NCI-H2029 treated with DMSO at 0.1 percent for 48 hours (cell line): ENCODE measurements around the gene LMTK3.
"Not testable (repeated sequence)": the region's sequence is repeated elsewhere in the genome, so short reads cannot be mapped to it uniquely, and the experiment has no call there.

ENCODE experiments used
- DNase-seq: peaks from one replicate; lab custom pipeline; 2025; lab: John Stamatoyannopoulos, UW

The LMTK3 gene

DNA sequence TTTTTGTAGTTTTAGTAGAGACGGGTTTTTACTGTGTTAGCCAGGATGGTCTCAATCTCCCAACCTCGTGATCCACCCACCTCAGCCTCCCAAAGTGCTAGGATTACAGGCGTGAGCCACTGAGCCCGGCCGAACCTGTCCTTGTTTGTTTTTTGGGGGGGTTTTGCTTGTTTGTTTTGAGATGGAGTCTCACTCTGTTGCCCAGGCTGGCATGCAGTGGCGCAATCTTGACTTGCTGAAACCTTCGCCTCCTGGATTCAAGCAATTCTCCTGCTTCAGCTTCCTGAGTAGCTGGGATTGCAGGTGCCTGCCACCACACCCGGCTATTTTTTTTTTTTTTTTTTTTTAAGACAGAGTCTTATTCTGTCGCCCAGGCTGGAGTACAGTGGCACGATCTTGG, 24.9 kb downstream of the LMTK3 start:
- DNase-seq = not testable (repeated sequence)

DNA sequence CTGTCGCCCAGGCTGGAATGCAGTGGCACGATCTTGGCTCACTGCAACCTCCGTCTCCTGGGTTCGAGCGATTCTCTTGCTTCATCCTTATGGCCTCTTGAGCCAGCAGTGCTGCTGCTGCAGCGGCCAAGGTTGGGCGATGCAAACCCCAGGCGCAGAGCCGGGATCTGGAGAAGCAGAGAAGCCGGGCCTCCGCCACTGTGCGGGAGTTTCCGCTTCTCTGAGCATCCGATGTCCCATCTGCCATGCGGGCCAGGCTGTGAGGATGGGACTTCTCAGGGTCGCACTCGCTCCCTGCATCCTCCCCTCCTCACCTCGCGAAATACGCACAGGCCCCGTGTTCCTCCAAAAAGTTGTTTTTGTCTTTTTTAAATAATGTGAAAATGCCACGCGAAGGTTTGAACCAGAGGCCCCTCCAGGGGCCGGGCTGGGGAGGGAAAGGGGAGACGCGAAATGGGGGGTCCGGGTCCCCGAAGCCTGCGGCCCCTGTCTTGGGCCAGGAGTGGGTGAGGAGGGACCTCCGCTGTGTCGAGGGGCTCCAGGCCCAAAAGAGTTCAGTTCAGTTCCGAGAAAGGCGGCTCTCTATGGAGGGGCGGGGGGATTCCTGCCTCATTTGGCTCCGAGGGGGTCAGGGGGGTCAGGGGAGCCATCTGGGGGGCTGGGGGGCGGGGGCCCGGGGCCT, 26.6 kb downstream of the LMTK3 start:
- no peak for DNase-seq

DNA sequence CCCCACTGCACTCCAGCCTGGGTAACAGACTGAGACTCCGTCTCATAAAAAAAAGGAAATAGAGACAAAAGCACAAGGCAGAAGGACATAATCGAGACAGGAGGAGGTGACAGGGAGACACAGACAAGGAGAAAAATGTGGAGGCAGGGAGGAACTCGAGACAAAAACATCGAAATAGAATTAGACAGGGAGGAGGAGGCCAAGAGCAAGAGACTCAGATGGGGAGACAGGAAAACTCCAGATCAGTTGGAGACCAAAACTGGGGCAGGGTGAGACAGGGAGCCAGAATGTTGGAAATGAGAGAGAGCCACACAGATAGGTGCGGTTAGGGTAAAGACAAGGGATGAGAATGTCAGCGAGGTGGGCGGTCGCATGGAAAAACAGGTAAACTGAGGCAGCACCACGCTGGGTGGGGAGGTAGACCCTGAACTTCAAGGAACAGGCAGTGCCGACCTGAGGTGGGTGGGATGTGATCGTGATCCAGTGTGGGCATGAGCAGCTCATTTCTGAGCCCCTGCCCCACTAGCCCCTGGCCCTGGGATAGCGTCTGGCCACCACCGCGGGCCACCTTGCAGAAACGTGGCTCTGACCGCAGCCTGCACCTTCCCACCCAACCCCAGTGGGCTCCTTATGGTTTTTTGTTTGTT, 27.3 kb downstream of the LMTK3 start:
- DNase-seq = no peak

DNA sequence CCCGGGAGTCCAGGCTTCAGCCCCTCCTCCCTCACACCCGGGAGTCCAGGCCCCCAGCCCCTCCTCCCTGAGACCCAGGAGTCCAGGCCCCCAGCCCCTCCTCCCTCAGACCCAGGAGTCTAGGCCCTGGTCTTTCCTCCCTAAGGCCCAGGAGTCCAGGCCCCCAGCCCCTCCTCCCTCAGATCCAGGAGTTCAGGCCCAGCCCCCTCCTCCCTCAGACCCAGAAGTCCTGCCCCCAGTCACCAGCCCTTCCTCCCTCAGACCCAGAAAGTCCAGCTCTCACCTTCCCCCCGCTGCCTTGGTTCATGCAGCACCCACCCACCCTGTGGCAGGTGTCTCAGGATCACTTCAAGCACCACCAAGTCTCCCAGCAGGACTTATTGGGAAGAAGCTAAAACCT, 28.3 kb downstream of the LMTK3 start:
- DNase-seq = no peak

DNA sequence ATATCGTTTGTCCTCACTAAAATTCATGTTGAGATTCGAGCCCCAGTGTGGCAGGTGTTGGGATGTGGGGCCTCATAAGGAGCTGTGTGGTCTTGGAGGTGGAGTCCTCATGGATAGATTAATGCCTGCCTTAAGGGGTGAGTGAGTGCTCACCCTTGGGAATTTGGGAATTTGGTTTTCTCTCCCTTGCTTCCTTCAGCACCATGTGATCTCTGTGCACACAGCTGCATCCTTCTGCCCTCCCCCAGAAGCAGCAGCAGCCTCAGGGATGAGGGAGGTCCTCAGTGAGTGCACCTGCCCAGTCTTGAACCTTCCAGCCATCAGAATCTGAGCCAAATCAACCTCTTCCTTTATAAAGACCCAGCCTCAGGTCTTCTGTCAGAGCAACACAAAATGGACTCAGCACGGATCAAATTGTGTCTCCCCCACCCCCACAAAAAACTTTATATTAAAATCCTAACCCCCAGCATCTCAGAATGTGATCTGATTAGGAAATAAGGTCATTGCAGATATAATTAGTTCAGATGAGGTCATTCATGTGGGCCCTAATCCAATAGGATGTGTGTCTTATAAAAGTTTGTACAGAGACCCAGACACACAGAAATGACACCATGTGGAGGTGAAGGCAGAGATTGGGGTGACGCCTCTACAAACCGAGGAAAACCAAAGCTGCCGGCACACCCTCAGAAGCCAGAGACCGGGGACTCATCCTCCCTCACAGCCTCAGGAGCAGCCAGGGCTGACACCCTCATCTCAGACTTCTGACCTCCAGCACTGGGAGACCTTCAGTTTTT, 29.6 kb downstream of the LMTK3 start:
- no peak for DNase-seq

DNA sequence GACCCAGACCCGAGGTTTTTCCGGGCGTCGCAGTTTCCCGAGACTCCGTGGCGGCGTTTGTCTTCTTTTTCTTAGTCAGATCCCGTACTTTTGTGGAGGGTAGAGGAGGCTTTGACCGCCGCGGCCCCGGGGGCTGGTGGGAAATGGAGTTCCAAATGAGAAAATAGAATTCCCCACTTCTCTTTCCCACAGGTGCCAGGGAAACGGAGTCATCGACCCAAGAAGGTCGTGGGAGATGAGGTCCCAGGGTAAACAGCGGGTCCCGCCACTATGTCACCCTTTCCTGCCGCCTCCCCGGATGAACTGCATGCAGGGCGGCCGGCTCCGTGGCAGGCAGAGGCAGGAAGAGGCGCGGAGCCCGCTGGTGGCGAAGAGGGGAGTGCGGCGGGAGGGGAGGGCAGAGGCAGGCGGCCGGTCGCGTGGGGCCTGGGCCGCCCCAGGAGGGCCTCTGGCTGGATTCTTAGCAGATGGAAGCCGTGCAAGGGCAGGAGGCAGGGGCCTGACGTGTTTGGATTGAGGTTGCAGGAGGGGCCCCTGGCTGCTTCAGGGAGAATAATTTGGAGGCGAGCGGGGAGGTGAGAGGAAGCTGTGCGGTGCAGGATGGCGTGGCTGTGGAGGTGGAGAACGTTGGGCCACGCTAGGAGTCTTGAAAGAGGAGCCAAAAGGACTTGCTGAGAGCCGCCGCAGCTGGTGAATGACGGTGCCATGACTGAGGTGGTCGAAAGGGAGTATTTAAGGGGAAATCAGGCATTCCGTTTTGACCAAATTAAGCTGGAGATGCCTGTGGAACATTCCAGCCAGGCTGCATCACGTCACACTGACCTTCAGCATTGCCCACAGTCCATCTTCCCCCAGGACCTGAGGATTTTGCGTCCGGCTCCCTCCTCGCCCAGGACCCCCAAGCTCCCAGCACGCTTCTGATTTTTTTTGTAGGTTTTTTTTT, 30.8 kb downstream of the LMTK3 start:
- DNase-seq = no peak

DNA sequence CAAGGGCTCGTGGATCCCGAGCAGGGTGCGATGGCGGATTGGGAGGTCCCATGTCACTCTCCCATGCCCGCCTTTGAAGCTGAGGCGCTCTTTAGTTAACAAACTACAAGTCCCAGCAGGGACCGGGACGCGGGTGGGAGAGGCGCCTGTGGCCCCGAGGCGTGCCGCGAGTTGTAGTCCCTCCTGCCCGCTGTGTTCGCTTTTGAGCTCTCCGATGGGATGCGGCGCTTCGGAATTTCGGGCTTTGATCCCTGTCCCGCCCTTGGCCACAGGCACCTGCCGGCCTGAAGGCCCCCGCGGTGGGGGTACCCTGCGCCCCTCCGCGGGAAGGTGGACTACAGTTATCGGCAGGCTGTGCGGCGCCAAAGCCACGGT, 31.5 kb downstream of the LMTK3 start:
- DNase-seq = no peak

DNA sequence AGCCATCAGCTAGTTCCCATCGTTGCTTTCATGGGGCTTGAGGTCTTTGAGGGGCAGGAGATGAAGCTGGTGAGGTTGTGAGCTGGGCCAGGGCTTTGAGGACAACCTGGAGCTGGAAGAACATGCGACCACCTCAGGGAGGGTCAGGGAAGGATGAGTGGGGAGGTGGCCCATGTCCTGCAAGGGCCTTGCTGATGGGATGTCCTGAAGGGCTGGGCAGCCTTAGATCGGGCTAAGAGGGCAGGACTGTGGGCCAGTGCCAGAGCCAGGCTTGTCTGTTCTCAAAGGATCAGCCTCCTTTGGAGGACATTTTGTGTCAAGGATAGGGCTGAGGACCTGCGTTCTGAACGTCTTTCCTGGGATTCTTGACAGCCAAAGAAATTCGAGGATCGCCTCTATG, 31.9 kb downstream of the LMTK3 start:
- no peak for DNase-seq

DNA sequence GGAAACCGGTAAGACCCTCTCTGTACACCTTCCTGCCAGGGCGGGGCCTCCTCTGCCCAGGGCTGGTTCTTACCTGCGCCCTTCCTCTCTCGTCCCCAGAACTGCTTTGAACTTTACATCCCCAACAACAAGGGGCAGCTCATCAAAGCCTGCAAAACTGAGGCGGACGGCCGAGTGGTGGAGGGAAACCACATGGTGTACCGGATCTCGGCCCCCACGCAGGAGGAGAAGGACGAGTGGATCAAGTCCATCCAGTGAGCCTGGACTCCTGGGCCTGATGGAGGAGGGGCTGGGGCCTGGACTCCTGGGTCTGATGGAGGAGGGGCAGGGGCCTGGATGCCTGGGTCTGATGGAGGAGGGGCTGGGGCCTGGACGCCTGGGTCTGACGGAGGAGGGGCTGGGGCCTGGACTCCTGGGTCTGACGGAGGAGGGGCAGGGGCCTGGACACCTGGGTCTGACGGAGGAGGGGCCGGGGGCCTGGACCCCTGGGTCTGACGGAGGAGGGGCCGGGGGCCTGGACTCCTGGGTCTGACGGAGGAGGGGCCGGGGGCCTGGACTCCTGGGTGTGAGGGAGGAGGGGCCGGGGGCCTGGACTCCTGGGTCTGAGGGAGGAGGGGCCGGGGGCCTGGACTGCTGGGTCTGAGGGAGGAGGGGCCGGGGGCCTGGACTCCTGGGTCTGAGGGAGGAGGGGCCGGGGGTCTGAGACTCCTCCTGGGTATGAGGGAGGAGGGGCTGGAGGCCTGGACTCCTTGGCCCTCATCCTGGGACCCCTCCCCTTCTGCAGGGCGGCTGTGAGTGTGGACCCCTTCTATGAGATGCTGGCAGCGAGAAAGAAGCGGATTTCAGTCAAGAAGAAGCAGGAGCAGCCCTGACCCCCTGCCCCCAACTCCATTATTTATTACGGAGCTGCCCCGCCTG, 33.0 kb downstream of the LMTK3 start:
- no peak for DNase-seq

DNA sequence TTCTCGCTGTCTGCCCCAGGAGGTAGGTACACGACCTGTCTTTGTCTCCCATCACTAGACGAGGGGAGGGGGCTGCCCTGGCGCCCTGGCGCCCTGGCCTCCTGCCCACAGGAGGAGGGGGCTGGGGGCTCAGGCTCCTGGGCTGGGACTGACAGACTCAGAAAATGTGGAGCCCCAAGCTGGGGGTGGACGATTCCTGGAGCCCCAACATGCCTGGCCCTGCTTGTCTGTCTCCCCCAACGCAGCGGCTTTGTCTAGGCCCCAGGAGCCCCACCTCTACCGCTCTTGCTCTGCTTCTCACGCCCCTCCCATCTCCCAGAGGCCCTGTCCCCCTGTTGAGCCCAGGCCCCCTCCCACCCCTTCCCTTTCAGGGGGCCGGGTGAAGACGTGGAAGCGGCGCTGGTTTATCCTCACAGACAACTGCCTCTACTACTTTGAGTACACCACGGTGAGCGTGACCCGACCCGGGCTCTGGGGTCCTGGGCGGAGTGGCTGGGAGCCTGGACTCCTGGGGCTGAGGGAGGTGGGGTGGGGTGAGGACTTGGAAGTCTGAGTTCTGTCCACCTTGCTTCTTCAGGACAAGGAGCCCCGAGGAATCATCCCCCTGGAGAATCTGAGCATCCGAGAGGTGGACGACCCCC, 33.8 kb downstream of the LMTK3 start:
- DNase-seq = no peak

DNA sequence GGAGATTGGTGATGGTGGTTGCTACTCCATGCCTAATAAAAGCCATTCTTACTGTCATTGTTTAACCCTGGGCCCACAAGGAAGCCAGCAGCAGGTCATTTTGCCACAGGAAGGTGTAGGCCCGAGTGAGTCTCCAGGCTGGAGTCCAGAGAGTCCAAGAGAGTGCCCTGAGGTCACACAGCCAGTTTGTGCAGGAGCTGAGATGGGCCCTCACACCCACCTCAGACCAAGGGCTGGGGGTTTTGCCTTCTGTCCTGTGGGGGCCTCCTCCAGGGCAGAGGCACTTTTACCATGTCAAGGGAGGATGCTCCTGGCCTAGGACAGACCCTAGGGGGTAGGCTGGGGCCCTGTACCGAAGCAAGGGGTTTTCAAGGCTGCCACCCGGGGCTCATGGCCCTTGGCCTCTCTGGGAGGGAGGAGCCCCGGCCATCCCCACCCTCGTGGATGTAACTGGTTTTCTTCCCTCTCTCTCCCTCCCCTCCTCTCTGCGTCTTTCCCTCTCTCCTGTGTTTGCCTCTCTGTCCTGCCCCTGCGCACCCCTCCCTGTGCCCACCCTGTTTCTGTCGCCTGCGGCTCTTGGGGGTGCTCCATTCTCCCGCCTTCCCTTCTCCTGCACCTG, 34.5 kb downstream of the LMTK3 start:
- no peak for DNase-seq

DNA sequence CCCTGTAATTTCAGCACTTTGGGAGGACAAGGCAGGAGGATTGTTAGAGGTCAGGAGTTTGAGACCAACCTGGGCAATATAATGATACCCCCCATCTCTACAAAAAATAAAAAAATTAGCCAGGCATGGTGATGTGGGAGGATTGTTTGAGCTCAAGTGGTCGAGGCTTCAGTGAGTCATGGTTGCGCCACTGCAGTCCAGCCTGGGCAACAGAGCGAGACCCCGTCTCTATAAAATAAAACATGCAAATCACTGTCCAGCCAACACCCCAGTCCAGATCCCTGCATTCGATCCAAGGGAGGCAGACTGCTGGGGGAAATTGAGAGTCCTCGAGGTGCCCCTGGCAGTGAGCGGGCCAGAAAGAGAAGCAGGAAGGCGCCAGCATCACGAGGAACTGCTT, 35.5 kb downstream of the LMTK3 start:
- no peak for DNase-seq

DNA sequence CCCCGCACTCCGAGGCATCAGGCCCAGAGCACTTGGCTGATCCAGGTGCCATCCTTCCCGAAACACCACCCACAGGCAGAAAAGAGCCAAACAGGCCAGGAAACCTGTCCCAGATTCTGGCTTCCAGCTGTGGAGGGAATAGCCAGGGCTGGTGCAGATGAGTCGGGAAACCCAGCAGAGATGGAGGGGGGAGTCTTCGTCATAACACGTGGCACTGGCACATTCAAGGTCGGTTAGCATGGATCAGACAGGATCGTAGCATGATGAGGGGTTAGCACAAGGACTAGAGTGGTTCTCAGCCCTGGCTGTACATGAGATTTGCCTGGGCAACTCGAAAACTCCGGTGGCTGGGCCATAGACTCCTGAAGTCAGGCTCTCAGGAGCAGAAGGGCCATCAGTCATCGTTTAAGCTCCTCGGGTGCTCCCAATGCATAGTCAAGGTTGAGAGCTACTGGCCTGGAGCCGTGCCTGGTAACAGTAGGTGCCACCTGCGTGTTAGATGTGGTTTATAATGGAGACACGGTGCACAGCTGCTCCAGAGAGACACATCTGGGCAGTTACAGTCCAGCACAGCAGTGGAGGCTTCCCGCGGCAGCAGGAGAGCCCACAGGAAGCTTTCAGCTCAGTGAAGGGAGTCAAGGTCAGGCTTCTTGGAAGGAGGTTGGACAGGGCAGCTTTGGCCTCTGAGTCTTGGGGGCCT, 36.1 kb downstream of the LMTK3 start:
- no peak for DNase-seq

DNA sequence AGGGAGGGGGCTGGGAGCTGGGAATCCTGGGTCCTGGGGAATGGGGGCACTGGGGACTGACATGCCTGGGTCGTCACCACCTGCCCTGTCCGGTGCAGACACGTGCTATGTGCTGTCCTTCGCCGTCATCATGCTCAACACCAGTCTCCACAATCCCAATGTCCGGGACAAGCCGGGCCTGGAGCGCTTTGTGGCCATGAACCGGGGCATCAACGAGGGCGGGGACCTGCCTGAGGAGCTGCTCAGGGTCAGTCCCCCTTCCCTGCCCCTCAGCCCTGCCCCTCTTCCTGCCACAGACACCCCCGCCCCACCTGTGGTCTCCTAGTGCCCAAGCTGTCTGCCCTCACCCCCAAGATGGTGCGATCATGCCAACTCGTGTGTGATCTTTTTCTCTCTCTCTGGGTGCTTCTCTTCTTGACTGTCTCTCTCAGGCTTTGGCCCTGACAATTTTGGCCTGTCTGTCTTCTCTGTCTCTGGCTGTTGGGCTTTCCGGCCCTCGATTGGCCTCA, 37.5 kb downstream of the LMTK3 start:
- DNase-seq = no peak

DNA sequence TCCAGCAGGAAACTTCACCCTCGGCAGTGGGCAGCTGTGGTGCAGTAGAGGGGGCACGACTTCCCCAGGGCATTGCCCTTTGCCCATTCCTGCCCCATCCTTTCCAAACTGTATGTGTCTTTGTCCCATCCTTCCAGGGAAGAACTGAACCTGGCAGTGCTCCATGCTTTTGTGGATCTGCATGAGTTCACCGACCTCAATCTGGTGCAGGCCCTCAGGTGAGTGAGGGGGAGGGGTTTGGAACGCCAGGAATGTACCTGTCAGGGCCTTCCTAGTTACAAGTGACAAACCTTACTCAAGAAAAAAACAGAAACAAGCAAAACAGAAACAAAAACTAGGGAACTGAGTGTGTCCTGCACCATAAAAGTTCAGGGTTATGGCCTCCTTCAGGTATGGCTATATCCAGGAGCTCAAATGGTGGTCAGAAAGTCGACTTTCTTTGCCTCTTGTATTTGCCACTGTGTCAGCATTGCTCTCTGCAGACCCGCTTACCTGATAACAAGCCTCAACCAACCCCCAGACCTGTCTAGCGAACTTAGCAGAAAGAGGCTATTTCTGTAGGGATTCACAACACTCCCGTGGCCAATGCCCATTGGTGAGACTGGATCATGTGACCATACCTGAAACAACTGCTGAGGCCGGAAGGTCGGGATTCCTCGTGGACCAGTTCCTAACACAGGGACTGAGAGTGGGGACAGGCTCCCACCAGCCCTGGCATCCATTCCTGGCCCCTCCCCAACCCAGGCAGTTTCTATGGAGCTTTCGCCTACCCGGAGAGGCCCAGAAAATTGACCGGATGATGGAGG, 38.3 kb downstream of the LMTK3 start:
- no peak for DNase-seq

DNA sequence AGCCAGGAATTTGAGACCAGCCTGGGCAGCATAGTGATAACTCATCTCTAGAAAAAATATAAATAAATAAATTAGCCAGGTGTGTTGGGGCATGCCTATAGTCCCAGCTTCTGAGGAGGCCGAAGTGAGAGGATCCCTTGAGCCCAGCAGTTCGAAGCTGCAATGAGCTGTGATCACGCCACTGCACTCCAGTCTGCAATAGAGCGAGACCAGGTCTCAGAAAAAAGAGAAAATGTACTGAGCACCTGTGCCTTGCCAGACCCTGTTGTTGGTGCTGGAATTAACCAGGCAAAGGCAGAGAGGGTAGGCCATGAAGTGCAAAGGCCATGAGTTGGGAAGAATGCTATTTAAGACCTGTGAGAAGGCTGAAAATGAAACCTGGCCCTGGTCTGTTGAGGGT, 39.8 kb downstream of the LMTK3 start:
- no peak for DNase-seq

DNA sequence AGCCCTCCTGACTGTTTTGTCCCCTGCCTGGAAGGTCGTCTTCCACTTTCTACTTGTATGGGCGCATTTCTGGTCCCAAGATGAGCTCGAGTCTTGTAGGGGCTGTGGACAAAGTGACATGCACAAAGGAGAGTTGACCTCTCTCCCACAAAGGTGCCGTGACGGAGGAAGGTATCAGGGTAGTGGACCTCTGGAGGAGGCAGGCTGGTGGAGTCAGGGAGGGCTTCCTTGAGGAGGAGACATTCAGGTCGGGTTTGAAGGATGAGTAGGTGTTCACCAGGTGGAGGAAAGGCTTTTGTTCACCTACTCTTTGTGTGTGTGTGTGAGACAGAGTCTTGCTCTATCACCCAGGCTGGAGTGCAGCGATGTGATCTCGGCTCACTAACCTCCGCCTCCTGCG, 40.8 kb downstream of the LMTK3 start:
- DNase-seq = no peak

DNA sequence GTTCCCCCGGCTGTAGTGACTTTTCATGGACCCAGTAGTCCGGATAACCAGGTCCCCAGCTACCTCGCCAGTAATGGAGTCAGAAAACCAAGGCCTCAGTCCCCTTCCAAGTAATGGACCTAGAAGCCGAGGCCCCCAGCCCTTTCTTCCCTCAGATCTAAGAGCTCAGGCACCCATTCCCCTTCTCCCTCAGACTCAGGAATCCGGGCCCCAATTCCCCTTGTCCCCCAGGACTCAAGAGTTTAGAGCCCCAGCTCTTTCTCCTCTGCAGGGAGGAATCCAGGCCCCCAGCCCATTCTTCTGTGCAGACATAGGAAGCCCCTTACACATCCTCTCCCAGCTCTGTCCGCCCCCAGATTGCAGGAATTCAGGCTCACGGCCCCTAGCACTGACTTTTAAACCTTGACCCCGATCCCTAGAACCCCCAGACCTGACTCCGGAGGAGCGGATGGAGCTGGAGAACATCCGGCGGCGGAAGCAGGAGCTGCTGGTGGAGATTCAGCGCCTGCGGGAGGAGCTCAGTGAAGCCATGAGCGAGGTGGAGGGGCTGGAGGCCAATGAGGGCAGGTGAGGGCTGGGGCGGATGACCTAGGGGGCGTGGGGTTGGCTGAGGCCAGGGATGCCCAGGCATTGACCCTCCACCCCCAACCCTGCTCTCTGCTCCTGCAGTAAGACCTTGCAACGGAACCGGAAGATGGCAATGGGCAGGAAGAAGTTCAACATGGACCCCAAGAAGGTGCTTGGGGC, 41.5 kb downstream of the LMTK3 start:
- DNase-seq = no peak
